CD4-positive, alpha-beta T cell (primary cell): ENCODE results near the gene ARHGAP6. TPM values are rescaled to one million over a fixed set of nuclear protein-coding genes. Genes with fewer than 3 reads are reported as not detected.
"Not testable (repeated sequence)": the region's sequence is repeated elsewhere in the genome, so short reads cannot be mapped to it uniquely, and the experiment has no call there.

Experiments
- ATAC-seq: fragments of 200-7000 bp; cut with Tn5 transposase; one replicate; pipeline ENCODE4 v1.10.0; 2022; ENCODE audit warnings: mild to moderate bottlenecking; ENCODE audit not compliant: poor library complexity
- CTCF ChIA-PET: fragments of 350-600 bp; sonication (Branson Sonifier 250); formaldehyde crosslinking; loops from one replicate; lab custom pipeline; 2021; ENCODE audit warnings: antibody characterized with exemption, inconsistent platforms; lab: Charles Lee
- POLR2A ChIA-PET: fragments of 350-600 bp; sonication (Branson Sonifier 250); formaldehyde crosslinking; loops from one replicate; lab custom pipeline; 2021; ENCODE audit warnings: antibody characterized with exemption, inconsistent platforms; lab: Charles Lee
- DNase-seq, 14 experiments: peaks; one replicate each; pipeline ENCODE4 v3.0.0-alpha.2; 2013 to 2020; ENCODE audit warnings: mixed read lengths in 2 of 14
- H3K27ac ChIP-seq, 2 donors: one replicate each; pipeline versions ENCODE4 v1.5.1 to v1.7.0; 2013; ENCODE audit warnings: low read length in 2 of 2, low read depth in 1 of 2, mild to moderate bottlenecking in 1 of 2
- H3K27me3 ChIP-seq, 2 experiments: 1 replicate in 1 of 2; 2 replicates in 1 of 2; pipeline versions ENCODE4 v1.6.1 to v1.7.0; 2013; ENCODE audit warnings: low read length in 2 of 2, control low read depth in 1 of 2, mild to moderate bottlenecking in 1 of 2, moderate library complexity in 1 of 2; ENCODE audit not compliant: insufficient read depth in 2 of 2, control insufficient read depth in 1 of 2
- H3K36me3 ChIP-seq: one replicate; pipeline ENCODE4 v1.6.1; 2013; ENCODE audit warnings: low read length, control low read depth; ENCODE audit not compliant: insufficient read depth
- H3K4me1 ChIP-seq: one replicate; pipeline ENCODE4 v1.6.1; 2013; ENCODE audit warnings: low read length, control low read depth; ENCODE audit not compliant: insufficient read depth
- H3K4me3 ChIP-seq: one replicate; pipeline ENCODE4 v1.5.1; 2013; ENCODE audit warnings: mild to moderate bottlenecking, low read length, moderate library complexity
- H3K9me3 ChIP-seq, 2 experiments: 1 replicate in 1 of 2; 2 replicates in 1 of 2; pipeline versions ENCODE4 v1.6.1 to v1.7.0; 2013; ENCODE audit warnings: low read length in 2 of 2, mild to moderate bottlenecking in 2 of 2, control low read depth in 1 of 2, moderate library complexity in 1 of 2; ENCODE audit not compliant: control insufficient read depth in 1 of 2, insufficient read depth in 1 of 2
- H3K27ac Mint-ChIP-seq: one replicate; pipeline ENCODE4 v1.8.0; 2020; ENCODE audit warnings: mixed read lengths
- H3K27me3 Mint-ChIP-seq: one replicate; pipeline ENCODE4 v1.8.0; 2021; ENCODE audit warnings: mixed read lengths
- H3K36me3 Mint-ChIP-seq: one replicate; pipeline ENCODE4 v1.8.0; 2021; ENCODE audit warnings: low read depth, mixed read lengths
- H3K4me1 Mint-ChIP-seq: one replicate; pipeline ENCODE4 v1.8.0; 2021; ENCODE audit warnings: low read depth, mixed read lengths
- H3K4me3 Mint-ChIP-seq: one replicate; pipeline ENCODE4 v1.8.0; 2020; ENCODE audit warnings: mild to moderate bottlenecking, mixed read lengths
- H3K9me3 Mint-ChIP-seq: one replicate; pipeline ENCODE4 v1.8.0; 2020; ENCODE audit warnings: mixed read lengths
- CTCF ChIP-seq: fragments of 200-600 bp; IDR thresholded peaks from one replicate; pipeline ENCODE4 v1.8.0; 2022; ENCODE audit warnings: antibody characterized with exemption, mild to moderate bottlenecking
- intact Hi-C, 2 experiments: fragments of 100-400 bp; cut with DNase I in 1 of 2; cut with micrococcal nuclease in 1 of 2; formaldehyde crosslinking; loops; one replicate each; pipeline versions ENCODE4 v1.15.1 to v1.9.0; 2023 to 2025; cut with DNase I, micrococcal nuclease
- total RNA-seq, 174 experiments: library from RNA in 2 of 174; stranded (reverse) in 2 of 174; gene quantifications; one replicate each; pipeline ENCODE4 v1.2.3 and lab custom pipeline; 2021 to 2026

The ARHGAP6 gene
- total RNA-seq, 2 experiments from 2014 or later = not detected

GRCh38 chrX:11364835-11365234 lies 300.9 kb downstream of the ARHGAP6 start:
- no peak for DNase-seq
- Histone ChIP-seq H3K27me3 (no peaks in the 10 kb centered on the region), H3K9me3 (no peaks in the 10 kb centered on the region), H3K36me3 (no peaks in the 10 kb centered on the region), H3K27ac (no peak overlapping the region), H3K4me1 (no peaks in the 10 kb centered on the region), H3K4me3 (no peak overlapping the region)
- Mint-ChIP-seq H3K27me3 (no peaks in the 10 kb centered on the region), H3K36me3 (no peaks in the 10 kb centered on the region), H3K4me1 (no peaks in the 10 kb centered on the region), H3K27ac (no peak overlapping the region), H3K4me3 (no peak overlapping the region), H3K9me3 (no peaks in the 10 kb centered on the region)
- no peak for ATAC-seq
- TF ChIP-seq CTCF = no peak
- ChIA-PET CTCF (no interaction called here), POLR2A (interaction anchor here (0.6 kb wide), 1 partner anchor 252 kb away, joined by 3 read pairs; no protein-coding TSS in a partner anchor)
- intact Hi-C loops = no loop called here

GRCh38 chrX:11363825-11364224 lies 301.9 kb downstream of the ARHGAP6 start:
- H3K4me3 ChIP-seq, H3K4me3 Mint-ChIP-seq, H3K4me1 ChIP-seq, H3K36me3 ChIP-seq, H3K9me3 Mint-ChIP-seq, H3K9me3 ChIP-seq, H3K27me3 ChIP-seq, intact Hi-C loops, CTCF ChIA-PET, H3K36me3 Mint-ChIP-seq, H3K27me3 Mint-ChIP-seq, ATAC-seq, DNase-seq, H3K4me1 Mint-ChIP-seq, POLR2A ChIA-PET, H3K27ac ChIP-seq, H3K27ac Mint-ChIP-seq: not testable (repeated sequence)

GRCh38 chrX:11363069-11363594 lies 302.6 kb downstream of the ARHGAP6 start:
- no peak overlapping the region for H3K4me3 Mint-ChIP-seq
- no peaks in the 10 kb centered on the region for H3K36me3 Mint-ChIP-seq
- H3K9me3 Mint-ChIP-seq = no peaks in the 10 kb centered on the region
- no peak overlapping the region for H3K27ac Mint-ChIP-seq
- intact Hi-C loops = no loop called here
- no peak for ATAC-seq
- no peaks in the 10 kb centered on the region for H3K9me3 ChIP-seq
- peak in 3 of 14 experiments; percentile 2 to 25 (median 13) for DNase-seq
- CTCF ChIA-PET = no interaction called here
- H3K27ac ChIP-seq = no peak overlapping the region
- H3K4me1 Mint-ChIP-seq = no peaks in the 10 kb centered on the region
- no peaks in the 10 kb centered on the region for H3K27me3 Mint-ChIP-seq
- no peaks in the 10 kb centered on the region for H3K4me1 ChIP-seq
- H3K27me3 ChIP-seq = no peaks in the 10 kb centered on the region
- no peak for TF ChIP-seq CTCF
- no peak overlapping the region for H3K4me3 ChIP-seq
- POLR2A ChIA-PET = no interaction called here
- no peaks in the 10 kb centered on the region for H3K36me3 ChIP-seq

GRCh38 chrX:11361666-11362065 lies 304.1 kb downstream of the ARHGAP6 start:
- H3K36me3 ChIP-seq, ATAC-seq, H3K4me1 Mint-ChIP-seq, H3K27ac ChIP-seq, CTCF ChIA-PET, H3K4me3 Mint-ChIP-seq, H3K27me3 Mint-ChIP-seq, H3K27ac Mint-ChIP-seq, H3K27me3 ChIP-seq, H3K36me3 Mint-ChIP-seq, H3K9me3 ChIP-seq, intact Hi-C loops, H3K4me3 ChIP-seq, H3K4me1 ChIP-seq, POLR2A ChIA-PET, H3K9me3 Mint-ChIP-seq, DNase-seq: not testable (repeated sequence)

- H3K4me1 ChIP-seq, H3K9me3 Mint-ChIP-seq, H3K27ac ChIP-seq, H3K27me3 Mint-ChIP-seq, H3K36me3 Mint-ChIP-seq, H3K27ac Mint-ChIP-seq, CTCF ChIA-PET, POLR2A ChIA-PET, DNase-seq, H3K27me3 ChIP-seq, H3K4me1 Mint-ChIP-seq, H3K4me3 Mint-ChIP-seq, H3K4me3 ChIP-seq, intact Hi-C loops, ATAC-seq, H3K36me3 ChIP-seq, H3K9me3 ChIP-seq: not testable (repeated sequence)
These were observed 309.8 kb downstream of the ARHGAP6 start for GRCh38 chrX:11355944-11356343.
